ENCODE data around the gene SCG3. TPM values are rescaled to one million over a fixed set of nuclear protein-coding genes. Genes with fewer than 3 reads are reported as not detected.
A peak's percentile ranks its signal among the peaks of the same experiment; 100 is the strongest.

The SCG3 gene
- total and polyA plus RNA-seq, 2 donors (not counting 1 experiment from before 2014, with no cell fraction given) = not detected

- Mint-ChIP-seq H3K4me3 (no peak overlapping the region), H3K4me1 (peaks cover 45% of the 10 kb centered on the region), H3K27ac (no peak overlapping the region), H3K27me3 (no peaks in the 10 kb centered on the region), H3K9me3 (ENCODE audit: insufficient read depth) (no peaks in the 10 kb centered on the region)
- Histone ChIP-seq H3K27me3 (replicated peaks in 1 of 4; ENCODE audit: control extremely low read depth in 1 of 4, control insufficient read depth in 3 of 4, insufficient read depth in 4 of 4, low read length in 3 of 4) (no peaks in the 10 kb centered on the region), H2AFZ (ENCODE audit: insufficient read depth, low read depth, low read length, poor library complexity, severe bottlenecking) (no peak overlapping the region), H3K4me3 (ENCODE audit: control extremely low read depth in 1 of 5, extremely low read depth in 1 of 5, insufficient read depth in 1 of 5, low read depth in 2 of 5, low read length in 4 of 5) (no peak overlapping the region), H3K9ac (ENCODE audit: low read length) (no peak overlapping the region), H3K9me3 (ENCODE audit: control extremely low read depth in 1 of 3, control insufficient read depth in 2 of 3, insufficient read depth in 1 of 3, low read length in 2 of 3) (no peaks in the 10 kb centered on the region), H4K20me1 (ENCODE audit: control insufficient read depth, insufficient read depth, low read length, poor library complexity, severe bottlenecking) (peaks cover 15% of the 10 kb centered on the region), H3K79me2 (ENCODE audit: control insufficient read depth, insufficient read depth, low read length) (peaks cover 42% of the 10 kb centered on the region), H3K4me2 (replicated peaks; ENCODE audit: low read depth, low read length, poor library complexity, severe bottlenecking) (no peak overlapping the region), H3K27ac (ENCODE audit: low read length in 2 of 2) (no peak overlapping the region), H3K36me3 (replicated peaks in 1 of 2; ENCODE audit: control extremely low read depth in 1 of 2, control insufficient read depth in 1 of 2, extremely low read depth in 1 of 2, insufficient read depth in 2 of 2, low read length in 1 of 2) (peaks cover 15 to 31% of the 10 kb centered on the region in 2 experiments), H3K4me1 (ENCODE audit: control insufficient read depth in 2 of 2, insufficient read depth in 2 of 2, low read length in 2 of 2) (peaks cover 8 to 16% of the 10 kb centered on the region in 2 donors)
- TF ChIP-seq CTCF (IDR thresholded peaks at IDR 0.05) = no peak
- no peak for TF ChIP-seq EZH2 (IDR thresholded peaks at IDR 0.05; ENCODE audit: borderline replicate concordance, insufficient read depth, low read depth, low read length, poor library complexity, severe bottlenecking)
- POLR2A ChIA-PET = no interaction called here
- intact Hi-C loops (cut with micrococcal nuclease) = no loop called here
- CTCF ChIA-PET = interaction anchor here (0.7 to 2.0 kb wide), 6 partner anchors 14 to 72 kb away, joined by 3 to 5 read pairs (median 4); no protein-coding TSS in a partner anchor
- DNase-seq (no peak), ATAC-seq (ENCODE audit: low read depth) (no peak)
- WGBS (ENCODE audit: insufficient coverage) = 100% methylated on average over 2 of the region's 5 CpGs
These were observed 40.1 kb downstream of the SCG3 start for GRCh38 chr15:51721199-51721960.

- Histone ChIP-seq H3K9me3 (ENCODE audit: control extremely low read depth in 1 of 3, control insufficient read depth in 2 of 3, insufficient read depth in 1 of 3, low read length in 2 of 3) (no peaks in the 10 kb centered on the region), H3K4me2 (replicated peaks; ENCODE audit: low read depth, low read length, poor library complexity, severe bottlenecking) (no peak overlapping the region), H3K27ac (ENCODE audit: low read length in 2 of 2) (no peak overlapping the region), H3K36me3 (replicated peaks in 1 of 2; ENCODE audit: control extremely low read depth in 1 of 2, control insufficient read depth in 1 of 2, extremely low read depth in 1 of 2, insufficient read depth in 2 of 2, low read length in 1 of 2) (peaks cover 18 to 31% of the 10 kb centered on the region in 2 experiments), H3K79me2 (ENCODE audit: control insufficient read depth, insufficient read depth, low read length) (peaks cover 71% of the 10 kb centered on the region), H3K9ac (ENCODE audit: low read length) (no peak overlapping the region), H3K4me1 (ENCODE audit: control insufficient read depth in 2 of 2, insufficient read depth in 2 of 2, low read length in 2 of 2) (peaks cover 32 to 44% of the 10 kb centered on the region in 2 donors), H3K4me3 (ENCODE audit: control extremely low read depth in 1 of 5, extremely low read depth in 1 of 5, insufficient read depth in 1 of 5, low read depth in 2 of 5, low read length in 4 of 5) (no peak overlapping the region), H3K27me3 (replicated peaks in 1 of 4; ENCODE audit: control extremely low read depth in 1 of 4, control insufficient read depth in 3 of 4, insufficient read depth in 4 of 4, low read length in 3 of 4) (no peaks in the 10 kb centered on the region), H2AFZ (ENCODE audit: insufficient read depth, low read depth, low read length, poor library complexity, severe bottlenecking) (no peak overlapping the region), H4K20me1 (ENCODE audit: control insufficient read depth, insufficient read depth, low read length, poor library complexity, severe bottlenecking) (peaks cover 34% of the 10 kb centered on the region)
- H3K4me3 Mint-ChIP-seq = no peak overlapping the region
- no peak overlapping the region for H3K27ac Mint-ChIP-seq
- intact Hi-C loops (cut with micrococcal nuclease) = no loop called here
- TF ChIP-seq CTCF (IDR thresholded peaks at IDR 0.05) (peak; percentile 13), EZH2 (IDR thresholded peaks at IDR 0.05; ENCODE audit: borderline replicate concordance, insufficient read depth, low read depth, low read length, poor library complexity, severe bottlenecking) (no peak)
- DNase-seq (no peak), ATAC-seq (ENCODE audit: low read depth) (no peak)
- H3K27me3 Mint-ChIP-seq = no peaks in the 10 kb centered on the region
- ChIA-PET CTCF (interaction anchor here (0.7 kb wide), 1 partner anchor 13 kb away, joined by 3 read pairs; the partner anchor contains the start of gene LYSMD2), POLR2A (interaction anchor here (0.7 kb wide), 1 partner anchor 17 kb away, joined by 3 read pairs; no protein-coding TSS in a partner anchor)
- WGBS (ENCODE audit: insufficient coverage) = no CpG with 5 or more reads among the region's 2 CpGs
- no peaks in the 10 kb centered on the region for H3K9me3 Mint-ChIP-seq (ENCODE audit: insufficient read depth)
- H3K4me1 Mint-ChIP-seq = peaks cover 63% of the 10 kb centered on the region
These were observed 42.9 kb downstream of the SCG3 start for GRCh38 chr15:51724199-51724598.
